GM23248 (cell line): ENCODE data around the gene FASLG.

Experiments used
- EZH2 ChIP-seq: fragments of 200-600 bp; sonication (generic); IDR thresholded peaks from 2 replicates; pipeline ENCODE4 v1.6.1; 2018; ENCODE audit warnings: antibody characterized with exemption, mild to moderate bottlenecking; ENCODE audit not compliant: insufficient read depth, poor library complexity, severe bottlenecking
- EZH2phosphoT487 ChIP-seq: fragments of 200-600 bp; sonication (generic); IDR thresholded peaks from 2 replicates; pipeline ENCODE4 v1.6.1; 2018; ENCODE audit warnings: antibody characterized with exemption, moderate library complexity, mild to moderate bottlenecking, low read depth; ENCODE audit not compliant: insufficient read depth

DNA sequence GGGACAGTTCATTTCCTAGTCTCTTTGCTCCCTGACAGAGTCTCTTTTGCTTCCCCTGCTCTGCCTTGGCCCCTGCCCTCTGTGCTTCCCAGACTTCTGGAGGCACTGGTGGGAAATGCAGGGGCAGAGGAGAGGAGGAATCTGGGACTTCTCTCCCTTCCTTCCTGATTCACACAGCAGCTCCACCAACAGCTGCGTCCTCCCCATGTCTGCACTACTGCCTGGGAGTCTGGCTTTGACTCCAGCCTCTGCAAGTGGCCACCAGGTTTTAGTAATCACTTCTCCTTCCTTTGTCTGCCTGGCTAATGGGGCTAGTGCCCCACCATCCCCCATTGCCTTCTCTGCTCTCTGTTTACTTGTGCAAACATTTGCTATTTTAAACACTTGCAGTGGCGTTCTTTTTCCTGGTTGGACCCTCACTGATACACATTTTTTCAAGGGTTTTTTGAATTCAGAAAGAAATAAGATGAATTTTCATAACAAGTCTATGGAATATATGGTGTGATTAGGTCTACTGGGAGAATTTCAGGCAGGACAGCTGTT lies 21.9 kb downstream of the FASLG start:
- no peak for TF ChIP-seq EZH2
- no peak for TF ChIP-seq EZH2phosphoT487
